ENCODE results near the gene LACTB. TPM values are rescaled to one million over a fixed set of nuclear protein-coding genes. Genes with fewer than 3 reads are reported as not detected.

The LACTB gene
- total RNA-seq, 3 donors from 2014 or later, result 15.7 to 17.6 (median 17.1) TPM

DNA sequence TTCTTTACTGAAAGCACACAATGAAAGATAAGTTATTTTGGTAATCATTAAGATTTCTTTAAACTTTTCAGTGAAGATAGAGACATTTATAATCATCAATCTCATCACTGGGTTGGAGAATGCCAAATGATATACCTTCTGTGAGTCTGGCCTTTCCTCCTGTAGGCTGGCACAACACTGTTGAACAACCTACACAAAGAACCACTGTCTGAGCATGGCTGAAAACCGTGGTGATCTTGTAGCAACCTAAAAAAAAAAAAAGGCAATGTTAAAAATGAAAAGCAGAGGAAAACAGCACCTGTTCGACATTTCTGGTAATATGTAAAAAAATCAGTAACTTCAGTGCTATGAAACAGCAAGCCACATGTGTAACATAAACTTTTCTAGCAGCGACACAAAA, 33.8 kb downstream of the LACTB start:
- H3K27me3 ChIP-seq, result no peaks in the 10 kb centered on the region
- intact Hi-C loops (cut with DNase I; ENCODE audit: low total_unique reads), result no loop called here
- H3K9me3 ChIP-seq, result no peaks in the 10 kb centered on the region
- H3K4me3 ChIP-seq, result peak overlapping the region in 1 of 3 donors; percentile 81
- H3K4me1 ChIP-seq, result no peaks in the 10 kb centered on the region
- DNase-seq (ENCODE audit: low spot score in 2 of 2), result no peak
- H3K27ac ChIP-seq, result no peak overlapping the region
- TF ChIP-seq POLR2AphosphoS5 (IDR thresholded peaks at IDR 0.05) (no peak), POLR2A (IDR thresholded peaks at IDR 0.05) (no peak)
- TF ChIP-seq, protein P1, sequence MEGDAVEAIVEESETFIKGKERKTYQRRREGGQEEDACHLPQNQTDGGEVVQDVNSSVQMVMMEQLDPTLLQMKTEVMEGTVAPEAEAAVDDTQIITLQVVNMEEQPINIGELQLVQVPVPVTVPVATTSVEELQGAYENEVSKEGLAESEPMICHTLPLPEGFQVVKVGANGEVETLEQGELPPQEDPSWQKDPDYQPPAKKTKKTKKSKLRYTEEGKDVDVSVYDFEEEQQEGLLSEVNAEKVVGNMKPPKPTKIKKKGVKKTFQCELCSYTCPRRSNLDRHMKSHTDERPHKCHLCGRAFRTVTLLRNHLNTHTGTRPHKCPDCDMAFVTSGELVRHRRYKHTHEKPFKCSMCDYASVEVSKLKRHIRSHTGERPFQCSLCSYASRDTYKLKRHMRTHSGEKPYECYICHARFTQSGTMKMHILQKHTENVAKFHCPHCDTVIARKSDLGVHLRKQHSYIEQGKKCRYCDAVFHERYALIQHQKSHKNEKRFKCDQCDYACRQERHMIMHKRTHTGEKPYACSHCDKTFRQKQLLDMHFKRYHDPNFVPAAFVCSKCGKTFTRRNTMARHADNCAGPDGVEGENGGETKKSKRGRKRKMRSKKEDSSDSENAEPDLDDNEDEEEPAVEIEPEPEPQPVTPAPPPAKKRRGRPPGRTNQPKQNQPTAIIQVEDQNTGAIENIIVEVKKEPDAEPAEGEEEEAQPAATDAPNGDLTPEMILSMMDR (IDR thresholded peaks at IDR 0.05), result no peak
- H3K36me3 ChIP-seq, result no peaks in the 10 kb centered on the region

DNA sequence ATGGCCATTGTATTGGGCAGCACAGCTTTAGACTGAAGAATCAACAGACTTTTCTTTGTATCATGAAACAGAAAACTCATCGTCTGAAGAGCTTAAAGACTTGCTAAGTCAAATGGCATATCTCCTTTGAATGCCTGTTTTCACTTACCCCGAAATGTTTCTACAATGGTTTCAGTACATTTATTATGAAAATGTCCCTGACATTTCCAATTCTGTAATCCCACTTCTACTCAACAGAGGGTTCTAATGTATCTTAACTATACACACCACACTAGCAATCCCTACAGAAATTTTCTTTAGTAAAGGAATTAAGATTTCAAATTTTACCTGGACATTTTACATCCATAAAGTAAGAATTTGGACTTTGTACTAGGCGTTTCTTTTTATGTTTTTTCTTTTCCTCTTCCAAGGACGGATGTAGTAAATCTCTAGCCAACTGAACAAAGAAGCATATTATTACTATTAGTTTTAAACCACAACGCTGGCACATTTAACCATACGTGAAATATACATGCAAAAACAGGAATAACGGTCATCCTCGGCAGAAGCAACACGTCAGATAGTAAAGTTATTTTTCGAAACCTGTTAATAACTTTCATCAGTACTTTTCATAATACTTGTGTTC, 34.5 kb downstream of the LACTB start:
- H3K27me3 ChIP-seq, result no peaks in the 10 kb centered on the region
- no peaks in the 10 kb centered on the region for H3K4me1 ChIP-seq
- H3K36me3 ChIP-seq, result no peaks in the 10 kb centered on the region
- intact Hi-C loops (cut with DNase I; ENCODE audit: low total_unique reads), result no loop called here
- peak overlapping the region; percentile 71 to 96 (median 81) for H3K4me3 ChIP-seq
- no peak for DNase-seq (ENCODE audit: low spot score in 2 of 2)
- TF ChIP-seq POLR2A (IDR thresholded peaks at IDR 0.05), result no peak
- TF ChIP-seq, protein P1 (IDR thresholded peaks at IDR 0.05), result no peak
- no peak for TF ChIP-seq POLR2AphosphoS5 (IDR thresholded peaks at IDR 0.05)
- H3K27ac ChIP-seq, result peak overlapping the region; percentile 96 to 97
- H3K9me3 ChIP-seq, result no peaks in the 10 kb centered on the region

DNA sequence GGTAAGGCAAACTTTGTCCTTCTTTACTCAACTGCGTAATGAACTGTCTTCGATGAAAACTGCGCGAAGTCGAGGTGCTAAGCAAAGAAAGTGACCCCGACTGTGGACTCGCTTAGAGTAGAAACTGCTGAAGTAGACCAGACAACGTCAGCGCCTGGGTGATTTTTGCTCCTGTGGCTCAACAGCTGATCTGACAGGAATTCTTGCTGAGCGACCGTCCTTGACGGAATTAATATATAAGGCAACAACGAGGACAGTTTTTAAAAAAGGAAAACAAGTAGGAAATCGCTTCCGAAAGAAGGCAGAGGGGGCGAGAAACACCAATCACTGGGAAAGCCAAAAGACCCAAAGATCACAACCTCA, 35.1 kb downstream of the LACTB start:
- no peaks in the 10 kb centered on the region for H3K4me1 ChIP-seq
- H3K36me3 ChIP-seq, result no peaks in the 10 kb centered on the region
- no peak for TF ChIP-seq POLR2A (IDR thresholded peaks at IDR 0.05)
- TF ChIP-seq, protein P1 (IDR thresholded peaks at IDR 0.05), result no peak
- TF ChIP-seq POLR2AphosphoS5 (IDR thresholded peaks at IDR 0.05), result no peak
- intact Hi-C loops (cut with DNase I; ENCODE audit: low total_unique reads), result no loop called here
- DNase-seq (ENCODE audit: low spot score in 2 of 2), result no peak
- H3K4me3 ChIP-seq, result peak overlapping the region; percentile 71 to 96 (median 81)
- H3K9me3 ChIP-seq, result no peaks in the 10 kb centered on the region
- H3K27me3 ChIP-seq, result no peaks in the 10 kb centered on the region
- H3K27ac ChIP-seq, result peak overlapping the region; percentile 96 to 97

DNA sequence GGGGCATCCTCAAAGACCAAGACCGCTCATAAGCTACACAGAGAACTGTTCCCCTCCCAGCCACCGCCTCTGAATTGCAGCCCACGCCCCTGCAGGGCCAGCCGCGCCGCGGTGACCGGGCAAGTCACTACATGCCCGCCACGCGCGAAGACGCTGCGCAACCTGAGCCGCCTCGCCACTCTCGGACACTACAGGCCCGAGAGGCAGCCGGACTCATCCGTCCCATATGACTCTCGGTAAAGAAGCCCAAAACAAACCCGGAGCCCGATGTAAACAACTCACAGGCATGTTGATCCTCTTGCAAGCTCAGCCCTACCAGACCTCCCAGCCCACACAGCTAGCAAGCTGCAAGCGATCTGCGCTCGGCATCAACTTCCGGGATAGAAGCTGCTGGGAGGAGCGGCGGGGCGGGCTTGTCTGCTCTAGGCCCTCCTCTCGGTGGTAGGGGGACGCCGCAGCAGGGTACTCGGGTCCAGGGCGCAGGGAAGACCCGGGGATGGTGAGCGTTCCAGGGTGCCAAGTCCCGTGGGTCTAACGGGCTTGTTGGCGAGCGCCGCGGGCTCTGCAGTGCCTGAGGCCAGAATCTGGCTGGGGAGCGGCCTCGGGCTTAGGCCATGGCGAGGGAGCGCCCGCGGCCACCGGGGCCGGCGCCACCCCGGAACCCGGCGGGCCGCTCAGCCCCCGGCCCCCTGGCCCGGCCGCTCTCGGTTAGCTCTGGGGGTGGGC, 35.6 kb downstream of the LACTB start, which contains the start of gene RPS27L:
Gene RPS27L (minus strand): TSS at position 360 of the 726 bp plus-strand sequence. CDS start 72 bp downstream, at position 288.
- intact Hi-C loops (cut with DNase I; ENCODE audit: low total_unique reads), result no loop called here
- Histone ChIP-seq H3K9me3 (no peaks in the 10 kb centered on the region), H3K4me1 (no peaks in the 10 kb centered on the region), H3K4me3 (peak within 1 kb of the TSS; percentile 71 to 96 (median 81)), H3K27me3 (no peaks in the 10 kb centered on the region), H3K27ac (peak within 1 kb of the TSS; percentile 96 to 97), H3K36me3 (no peaks in the 10 kb centered on the region)
- DNase-seq (ENCODE audit: low spot score in 2 of 2), result peak; percentile 86 to 88
- TF ChIP-seq POLR2AphosphoS5 (IDR thresholded peaks at IDR 0.05), result peak; percentile 81 to 88 (median 83)
- TF ChIP-seq, protein P1 (IDR thresholded peaks at IDR 0.05), result no peak
- TF ChIP-seq POLR2A (IDR thresholded peaks at IDR 0.05), result peak; percentile 81

DNA sequence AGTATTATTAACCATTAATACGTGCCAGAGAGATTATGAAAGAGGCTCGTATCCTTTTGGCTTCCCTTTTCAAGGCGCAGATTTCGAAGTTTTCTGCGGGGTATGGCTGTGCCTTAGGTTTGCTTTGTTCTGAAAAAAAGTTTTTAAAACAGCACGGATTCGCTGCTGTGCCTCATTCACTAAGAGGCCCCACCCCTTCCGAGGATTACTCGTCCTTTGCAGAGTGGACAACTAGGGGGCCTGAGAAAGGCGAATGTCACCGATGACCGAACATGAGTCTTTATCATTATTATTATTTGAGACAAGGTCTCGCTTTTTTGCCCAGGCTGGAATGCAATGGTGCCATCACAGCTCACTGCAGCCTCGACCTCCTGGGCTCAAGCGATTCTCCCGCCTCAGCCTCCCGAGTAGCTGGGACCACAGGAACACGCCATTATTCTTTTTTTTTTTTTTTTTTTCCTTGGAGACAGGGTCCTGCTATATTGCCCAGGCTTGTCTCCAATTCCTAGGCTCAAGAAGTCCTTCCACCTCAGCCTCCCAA, 36.3 kb downstream of the LACTB start:
- H3K27ac ChIP-seq, result peak overlapping the region; percentile 96 to 97
- intact Hi-C loops (cut with DNase I; ENCODE audit: low total_unique reads), result no loop called here

More for the DNA sequence above, 36.3 kb downstream of the LACTB start:
- Histone ChIP-seq H3K9me3 (no peaks in the 10 kb centered on the region), H3K27me3 (no peaks in the 10 kb centered on the region), H3K4me1 (no peaks in the 10 kb centered on the region), H3K36me3 (no peaks in the 10 kb centered on the region), H3K4me3 (peak overlapping the region; percentile 71 to 96 (median 81))
- TF ChIP-seq POLR2AphosphoS5 (IDR thresholded peaks at IDR 0.05) (no peak), POLR2A (IDR thresholded peaks at IDR 0.05) (no peak)
- TF ChIP-seq, protein P1 (IDR thresholded peaks at IDR 0.05), result no peak
- DNase-seq (ENCODE audit: low spot score in 2 of 2), result peak in 1 of 2 donors; percentile 33

All from breast epithelium (tissue), 4 donors.